ENCODE measurements around the gene GRM3. TPM values are rescaled to one million over a fixed set of nuclear protein-coding genes. Genes with fewer than 3 reads are reported as not detected.

The GRM3 gene
- total and polyA plus RNA-seq, 2 of the 8 experiments (the other 6 are each of a cell fraction or from before 2014, with no cell fraction given) = 3.1 to 4.2 TPM

GRCh38 chr7:86786376-86786775, 142.7 kb downstream of the GRM3 start:
- Histone ChIP-seq H3K4me1 (replicated peaks in 1 of 4; ENCODE audit: control insufficient read depth in 3 of 4, insufficient read depth in 4 of 4, low read length in 3 of 4) (no peaks in the 10 kb centered on the region), H4K8ac (ENCODE audit: extremely low read depth, insufficient read depth, low read length) (no peak overlapping the region), H2AK5ac (ENCODE audit: low read depth, low read length) (no peak overlapping the region), H2BK15ac (ENCODE audit: low read length) (no peak overlapping the region), H3K36me3 (ENCODE audit: control insufficient read depth in 2 of 4, insufficient read depth in 4 of 4, low read length in 3 of 4) (no peaks in the 10 kb centered on the region; a peak in 1 of 8 replicates), H4K20me1 (replicated peaks in 1 of 2; ENCODE audit: control insufficient read depth in 1 of 2, insufficient read depth in 2 of 2, low read length in 2 of 2) (no peaks in the 10 kb centered on the region), H3K18ac (ENCODE audit: extremely low read depth, low read length) (no peak overlapping the region), H3K56ac (replicated peaks; ENCODE audit: insufficient read length, low read depth, low read length) (no peak overlapping the region), H3K23me2 (ENCODE audit: low read depth, low read length) (no peaks in the 10 kb centered on the region), H3K23ac (ENCODE audit: insufficient read length) (no peak overlapping the region), H3K4me2 (ENCODE audit: insufficient read depth in 1 of 2, low read depth in 2 of 2, low read length in 2 of 2) (no peak overlapping the region), H3K79me2 (ENCODE audit: control insufficient read depth in 1 of 2, insufficient read depth in 2 of 2, low read length in 2 of 2) (no peaks in the 10 kb centered on the region), H3K9ac (replicated peaks in 1 of 4; ENCODE audit: extremely low read depth in 1 of 4, low read depth in 3 of 4, low read length in 3 of 4) (no peak overlapping the region), H3K9me3 (ENCODE audit: insufficient read depth in 2 of 2, low read depth in 1 of 2, low read length in 1 of 2) (peaks cover 0 to 4% of the 10 kb centered on the region in 2 experiments; a peak in 1 of 4 replicates), H3K14ac (ENCODE audit: insufficient read length) (no peak overlapping the region), H2BK12ac (ENCODE audit: low read depth, low read length) (no peak overlapping the region), H3K27ac (ENCODE audit: low read depth, low read length) (no peak overlapping the region), H2BK120ac (replicated peaks; ENCODE audit: low read depth, low read length) (no peak overlapping the region), H3K4ac (replicated peaks; ENCODE audit: insufficient read length, low read depth, low read length) (no peak overlapping the region), H3K4me3 (ENCODE audit: extremely low read depth in 1 of 4, insufficient read depth in 2 of 4, low read depth in 3 of 4, low read length in 4 of 4) (no peak overlapping the region), H2AFZ (ENCODE audit: low read length) (no peak overlapping the region), H2BK20ac (ENCODE audit: low read length) (no peak overlapping the region), H3K79me1 (ENCODE audit: low read depth, low read length) (no peaks in the 10 kb centered on the region), H4K91ac (replicated peaks; ENCODE audit: insufficient read length, low read length) (no peak overlapping the region), H3K27me3 (replicated peaks in 1 of 4; ENCODE audit: control insufficient read depth in 3 of 4, extremely low read depth in 1 of 4, insufficient read depth in 3 of 4, low read length in 3 of 4) (no peaks in the 10 kb centered on the region), H4K5ac (ENCODE audit: insufficient read length, low read depth, low read length) (no peak overlapping the region), H2BK5ac (ENCODE audit: low read depth, low read length) (no peak overlapping the region; the same call in 1 of the 2 replicates)
- POLR2A ChIA-PET (ENCODE audit: partially characterized antibody) = no interaction called here
- FAIRE-seq (no peak), DNase-seq (ENCODE audit: low read depth in 1 of 2, low spot score in 2 of 2) (no peak)
- WGBS, 2 experiments (ENCODE audit: extremely low coverage in 1 of 2, insufficient coverage in 1 of 2, insufficient read length in 1 of 2, insufficient replicate concordance in 2 of 2, low coverage in 1 of 2, low lambda C conversion rate in 2 of 2, missing lambda C conversion rate in 1 of 2) = 97% methylated on average over 22 of the region's 36 CpGs; no CpG with 5 or more reads in 1 of the 2 experiments
- CTCF ChIA-PET (ENCODE audit: partially characterized antibody) = interaction anchor here (1.1 to 2.7 kb wide), 2 partner anchors 10 to 28 kb away, joined by 3 to 11 read pairs; no protein-coding TSS in a partner anchor
- TF ChIP-seq CBX5 (IDR thresholded peaks at IDR 0.05; ENCODE audit: low read depth, low read length) = no peak
- no peak for TF ChIP-seq BCL11A (IDR thresholded peaks at IDR 0.05; ENCODE audit: low read depth in 2 of 2, low read length in 2 of 2)
- no peak for TF ChIP-seq RFX5 (IDR thresholded peaks at IDR 0.05; ENCODE audit: borderline replicate concordance, low read depth, low read length)
- TF ChIP-seq SP4 (IDR thresholded peaks at IDR 0.05; ENCODE audit: low read length) = no peak
- no peak for TF ChIP-seq CTBP2 (IDR thresholded peaks at IDR 0.05; ENCODE audit: borderline replicate concordance, insufficient read depth, insufficient read length, low read length)
- TF ChIP-seq HDAC6 (IDR thresholded peaks at IDR 0.05; ENCODE audit: low read depth, low read length) = no peak
- TF ChIP-seq RXRA (IDR thresholded peaks at IDR 0.05; ENCODE audit: insufficient read depth, low read depth, low read length) = no peak
- no peak for TF ChIP-seq USF2 (IDR thresholded peaks at IDR 0.05; ENCODE audit: low read length)
- no peak for TF ChIP-seq KDM5A (IDR thresholded peaks at IDR 0.05; ENCODE audit: low read length)
- TF ChIP-seq CHD1 (IDR thresholded peaks at IDR 0.05; ENCODE audit: low read depth, low read length) = no peak
- TF ChIP-seq POLR2AphosphoS5 (IDR thresholded peaks at IDR 0.05; ENCODE audit: low read depth, low read length) = no peak

Measured in H1 (cell line).